HUES48 (cell line): ENCODE data around the gene NELFA.

Experiments
- H3K27ac ChIP-seq: one replicate; pipeline ENCODE4 v1.7.0; 2013; ENCODE audit warnings: low read depth, low read length, inconsistent platforms
- H3K27me3 ChIP-seq: 2 replicates; pipeline ENCODE4 v1.6.1; 2013; ENCODE audit warnings: mild to moderate bottlenecking, low read length; ENCODE audit not compliant: control insufficient read depth, insufficient read depth
- H3K36me3 ChIP-seq: 2 replicates; pipeline ENCODE4 v1.6.1; 2013; ENCODE audit warnings: low read length; ENCODE audit not compliant: control insufficient read depth, insufficient read depth
- H3K4me1 ChIP-seq: 2 replicates; pipeline ENCODE4 v1.6.1; 2013; ENCODE audit warnings: mild to moderate bottlenecking, low read length; ENCODE audit not compliant: control insufficient read depth, insufficient read depth
- H3K4me3 ChIP-seq: 2 replicates; pipeline ENCODE4 v1.5.1; 2013; ENCODE audit warnings: mild to moderate bottlenecking, low read depth, low read length
- H3K9ac ChIP-seq: 2 replicates; pipeline ENCODE4 v1.6.1; 2013; ENCODE audit warnings: mild to moderate bottlenecking, low read depth, low read length, moderate library complexity
- H3K9me3 ChIP-seq: 2 replicates; pipeline ENCODE4 v1.6.1; 2013; ENCODE audit warnings: low read length; ENCODE audit not compliant: control insufficient read depth, insufficient read depth

Gene NELFA

DNA sequence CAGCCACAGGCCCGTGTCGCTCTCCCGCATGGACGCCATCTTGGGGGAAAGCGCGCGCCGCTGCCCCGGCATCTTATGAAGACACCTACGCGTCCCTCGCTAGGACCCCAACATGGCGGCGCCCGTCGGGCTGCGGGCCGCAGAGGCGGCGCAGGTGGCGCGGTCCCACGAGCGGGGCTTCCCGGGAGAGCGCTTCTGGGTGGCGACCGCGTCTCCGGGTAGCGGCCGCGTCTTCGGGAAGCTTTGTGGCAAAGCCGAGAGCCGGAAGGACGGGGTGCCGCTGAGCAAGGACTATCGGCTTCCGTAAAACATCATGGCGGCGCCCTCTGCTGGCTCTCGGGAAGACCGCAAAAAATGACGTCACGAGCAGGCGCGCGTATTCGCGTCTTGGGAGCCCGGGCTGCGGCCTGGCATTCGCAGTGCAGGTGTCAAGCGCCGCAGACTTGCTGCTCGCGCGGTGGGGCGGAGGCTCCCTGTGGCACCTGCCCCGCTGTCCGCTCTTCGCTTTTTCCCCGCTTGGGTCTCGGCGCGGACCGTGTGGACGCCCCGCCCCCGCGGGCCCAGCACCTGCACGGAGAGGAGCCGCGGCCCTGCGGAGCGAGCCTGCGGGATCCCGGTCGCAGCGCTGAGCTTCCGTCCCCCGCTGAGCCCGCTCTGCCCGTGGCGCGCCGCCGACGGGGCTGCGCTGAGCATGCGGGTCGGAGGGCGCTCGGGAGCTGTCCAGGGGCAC, at the start of gene NELFA:
Gene NELFA, minus strand, starts transcription at position 54 of the 730 bp plus-strand sequence. Its CDS starts 15 bp downstream, at position 39.
- peak within 1 kb of the TSS; percentile 99 for H3K27ac ChIP-seq
- H3K27me3 ChIP-seq: peaks cover 6% of the 10 kb centered on the region
- peaks cover 6% of the 10 kb centered on the region; the same call in 1 of the 2 replicates for H3K4me1 ChIP-seq
- peaks cover 17% of the 10 kb centered on the region for H3K36me3 ChIP-seq
- H3K9me3 ChIP-seq: no peaks in the 10 kb centered on the region
- H3K9ac ChIP-seq: peak within 1 kb of the TSS; percentile 99
- H3K4me3 ChIP-seq: peak within 1 kb of the TSS; percentile 98

DNA sequence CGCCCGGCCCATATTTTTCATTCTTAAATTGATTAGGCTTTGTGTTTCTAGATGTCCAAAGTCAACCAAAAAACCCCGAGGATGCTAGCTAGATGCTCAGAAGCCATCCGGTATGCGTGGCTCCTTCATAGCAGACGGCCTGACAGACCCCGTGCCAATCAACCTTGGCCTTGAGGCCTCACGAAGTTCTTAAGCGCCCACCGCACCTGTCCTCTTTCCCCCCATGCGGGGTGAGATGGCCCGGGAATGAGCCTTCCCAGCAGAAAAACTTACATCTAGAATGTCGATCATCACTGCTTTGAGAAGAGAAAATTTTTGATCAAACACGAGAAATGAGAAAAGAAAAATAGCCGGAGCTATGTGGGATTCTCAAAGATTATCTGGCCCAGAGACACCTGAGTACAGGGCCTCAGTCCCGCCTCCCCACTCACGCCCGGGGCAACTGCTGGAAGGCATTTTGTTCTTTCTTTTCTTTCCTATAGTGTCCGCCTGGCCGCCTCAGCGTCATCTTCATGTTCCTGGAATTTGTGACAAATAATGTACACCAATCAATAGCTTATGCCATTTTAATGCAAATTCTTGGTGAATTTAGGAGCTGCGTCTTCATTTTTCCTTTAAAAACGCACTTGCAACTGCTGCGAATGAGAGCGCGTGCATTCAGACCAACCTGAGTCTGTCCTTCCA, 48.8 kb upstream of the NELFA start:
- no peaks in the 10 kb centered on the region for H3K4me1 ChIP-seq
- no peak overlapping the region for H3K4me3 ChIP-seq
- H3K36me3 ChIP-seq: no peaks in the 10 kb centered on the region
- peaks cover 57% of the 10 kb centered on the region for H3K27me3 ChIP-seq
- no peak overlapping the region for H3K9ac ChIP-seq
- H3K9me3 ChIP-seq: no peaks in the 10 kb centered on the region
- H3K27ac ChIP-seq: no peak overlapping the region

DNA sequence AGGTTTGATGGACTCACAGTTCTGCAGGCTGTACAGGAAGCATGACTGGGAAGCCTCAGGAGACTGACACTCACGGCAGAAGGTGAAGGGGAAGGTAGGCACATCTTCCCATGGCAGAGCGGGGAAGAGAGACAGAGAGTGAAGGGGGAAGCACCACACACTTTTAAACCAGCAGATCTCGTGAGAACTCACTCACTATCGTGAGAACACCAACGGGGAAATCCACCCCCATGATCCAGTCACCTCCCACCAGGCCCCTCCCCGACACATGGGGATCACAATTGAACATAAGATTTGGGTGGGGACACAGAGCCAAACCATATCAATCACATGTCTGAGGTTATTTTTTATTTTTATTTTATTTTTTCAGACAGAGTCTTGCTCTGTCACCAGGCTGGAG, 45.4 kb upstream of the NELFA start:
- Histone ChIP-seq H3K27me3 (peaks cover 33% of the 10 kb centered on the region), H3K4me1 (peaks cover 6% of the 10 kb centered on the region), H3K9ac (no peak overlapping the region), H3K36me3 (no peaks in the 10 kb centered on the region), H3K4me3 (no peak overlapping the region), H3K9me3 (no peaks in the 10 kb centered on the region), H3K27ac (no peak overlapping the region)

DNA sequence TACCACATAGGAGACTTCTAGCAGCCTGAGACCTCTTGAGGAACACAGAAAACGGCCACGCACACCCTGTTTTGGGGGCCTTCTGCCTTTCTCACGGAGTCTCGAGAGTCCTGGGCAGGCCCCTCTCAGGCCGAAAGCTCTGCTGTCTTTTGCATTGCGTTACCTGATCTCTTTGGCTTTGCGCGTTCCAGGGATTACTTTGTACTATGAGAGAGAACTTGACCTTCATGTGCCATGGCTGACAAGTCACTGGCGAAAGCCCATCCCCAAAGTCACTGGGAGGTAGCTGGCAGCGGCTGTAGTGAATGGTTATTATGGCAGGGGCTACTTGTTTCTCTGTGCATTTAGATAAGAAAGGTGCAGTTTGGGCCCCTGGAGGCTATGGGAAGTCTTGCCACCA, 42.3 kb upstream of the NELFA start:
- H3K9me3 ChIP-seq: no peaks in the 10 kb centered on the region
- H3K27ac ChIP-seq: no peak overlapping the region
- no peak overlapping the region for H3K4me3 ChIP-seq
- peaks cover 12% of the 10 kb centered on the region for H3K27me3 ChIP-seq
- peaks cover 6% of the 10 kb centered on the region for H3K4me1 ChIP-seq
- H3K9ac ChIP-seq: no peak overlapping the region
- no peaks in the 10 kb centered on the region for H3K36me3 ChIP-seq

DNA sequence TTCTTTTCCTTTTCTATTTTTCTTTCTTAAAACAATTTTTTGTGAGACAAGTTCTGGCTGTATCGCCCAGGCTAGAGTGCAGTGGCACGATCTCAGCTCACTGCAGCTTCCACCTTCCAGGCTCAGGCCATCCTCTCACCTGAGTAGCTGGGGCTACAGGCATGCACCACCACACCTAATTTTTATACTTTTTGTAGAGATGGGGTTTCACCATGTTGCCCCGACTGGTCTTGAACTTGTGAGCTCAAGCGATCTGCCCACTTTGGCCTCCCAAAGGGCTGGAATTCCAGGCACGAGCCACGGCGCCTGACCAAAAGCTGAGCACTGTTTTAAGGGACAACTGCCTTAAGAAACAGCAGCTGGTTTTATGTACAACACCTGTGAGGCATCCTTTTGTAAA, 41.0 kb upstream of the NELFA start:
- Histone ChIP-seq H3K9me3 (no peaks in the 10 kb centered on the region), H3K4me3 (no peak overlapping the region), H3K9ac (no peak overlapping the region), H3K4me1 (peaks cover 6% of the 10 kb centered on the region), H3K36me3 (no peaks in the 10 kb centered on the region), H3K27ac (no peak overlapping the region), H3K27me3 (peaks cover 6% of the 10 kb centered on the region)

DNA sequence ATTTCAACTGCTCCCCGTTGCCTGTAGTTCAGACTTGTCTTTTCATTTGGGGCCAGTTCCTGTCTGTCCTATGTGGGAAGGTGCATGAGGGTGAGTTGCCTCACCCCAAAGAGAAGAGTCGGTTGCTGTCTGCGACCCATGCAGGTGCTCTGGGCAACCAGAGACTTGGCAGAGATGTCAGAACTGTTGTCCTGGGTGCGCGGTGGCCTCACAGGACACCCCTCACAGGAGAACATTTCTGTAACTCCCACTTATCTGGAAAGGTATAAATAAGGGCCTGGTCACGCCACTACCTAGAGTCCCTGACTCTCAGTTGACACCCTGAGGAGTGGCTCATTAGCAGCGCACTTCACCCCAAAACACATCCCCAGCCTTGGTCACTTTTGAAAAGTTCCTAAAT, 40.6 kb upstream of the NELFA start:
- Histone ChIP-seq H3K9ac (no peak overlapping the region), H3K36me3 (no peaks in the 10 kb centered on the region), H3K27me3 (peaks cover 6% of the 10 kb centered on the region), H3K4me3 (no peak overlapping the region), H3K9me3 (no peaks in the 10 kb centered on the region), H3K4me1 (peaks cover 6% of the 10 kb centered on the region), H3K27ac (no peak overlapping the region)

DNA sequence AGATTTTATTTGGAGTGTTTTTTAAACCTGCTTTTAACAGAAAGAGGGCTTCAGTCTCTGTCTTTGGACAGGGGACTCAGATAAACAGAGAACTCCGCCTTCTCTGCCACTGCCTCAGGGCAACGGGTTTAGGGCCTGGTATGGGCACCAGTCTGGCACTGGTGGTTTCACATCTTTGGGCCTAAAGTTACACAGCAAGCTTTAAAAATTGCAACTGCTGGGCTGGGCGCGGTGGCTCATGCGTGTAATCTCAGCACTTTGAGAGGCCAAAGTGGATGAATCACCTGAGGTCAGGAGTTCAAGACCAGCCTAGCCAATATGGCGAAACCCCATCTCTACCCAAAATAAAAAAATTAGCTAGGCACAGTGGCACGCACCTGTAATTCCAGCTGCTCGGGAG, 40.1 kb upstream of the NELFA start:
- no peak overlapping the region for H3K4me3 ChIP-seq
- H3K27ac ChIP-seq: no peak overlapping the region

DNA sequence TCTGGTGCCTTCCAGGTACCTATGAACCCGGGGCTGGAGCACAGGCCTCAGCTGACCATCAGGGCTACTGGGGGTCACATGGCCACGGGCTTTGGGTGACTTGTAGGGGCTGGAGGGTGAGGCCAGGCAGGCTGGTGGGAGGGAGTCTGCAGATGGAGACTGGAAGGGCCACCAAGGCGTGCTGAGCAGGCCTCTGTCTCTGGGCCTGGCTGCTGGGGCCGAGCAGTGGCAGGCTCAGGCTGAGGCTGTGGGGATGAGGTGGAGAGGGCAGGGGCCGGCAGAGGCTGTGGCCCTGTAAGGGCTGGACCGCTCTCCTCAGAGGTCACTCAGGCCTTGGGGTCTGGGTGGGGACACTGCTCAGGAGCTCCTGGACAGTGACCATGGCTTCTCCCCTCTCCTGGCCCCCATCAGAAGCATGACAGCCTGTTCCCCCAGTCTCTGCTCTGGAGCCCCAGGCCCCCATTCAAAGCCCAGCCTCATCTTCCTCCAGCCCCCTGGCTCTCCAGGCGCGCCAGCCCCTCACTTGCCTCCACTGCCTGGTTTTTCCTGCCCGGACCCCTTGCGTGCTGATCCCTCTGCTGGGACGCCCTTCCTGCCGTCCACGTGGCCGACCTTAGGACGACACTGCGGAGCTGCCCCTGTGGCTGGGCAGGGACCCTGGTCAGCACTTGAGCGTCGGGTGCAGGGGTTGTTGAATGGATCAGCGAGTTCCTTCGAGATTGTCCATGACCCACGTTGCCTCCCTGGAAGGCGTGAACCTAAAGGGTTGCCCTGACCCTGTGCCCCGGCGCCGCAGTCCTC, 39.2 kb upstream of the NELFA start:
- Histone ChIP-seq H3K9ac (no peak overlapping the region), H3K36me3 (no peaks in the 10 kb centered on the region), H3K4me3 (no peak overlapping the region), H3K4me1 (peaks cover 6% of the 10 kb centered on the region), H3K9me3 (no peaks in the 10 kb centered on the region), H3K27ac (no peak overlapping the region), H3K27me3 (peaks cover 18% of the 10 kb centered on the region)

More for the DNA sequence above, 40.1 kb upstream of the NELFA start:
- no peak overlapping the region for H3K9ac ChIP-seq
- peaks cover 10% of the 10 kb centered on the region for H3K27me3 ChIP-seq
- no peaks in the 10 kb centered on the region for H3K9me3 ChIP-seq
- H3K4me1 ChIP-seq: peaks cover 6% of the 10 kb centered on the region
- H3K36me3 ChIP-seq: no peaks in the 10 kb centered on the region

DNA sequence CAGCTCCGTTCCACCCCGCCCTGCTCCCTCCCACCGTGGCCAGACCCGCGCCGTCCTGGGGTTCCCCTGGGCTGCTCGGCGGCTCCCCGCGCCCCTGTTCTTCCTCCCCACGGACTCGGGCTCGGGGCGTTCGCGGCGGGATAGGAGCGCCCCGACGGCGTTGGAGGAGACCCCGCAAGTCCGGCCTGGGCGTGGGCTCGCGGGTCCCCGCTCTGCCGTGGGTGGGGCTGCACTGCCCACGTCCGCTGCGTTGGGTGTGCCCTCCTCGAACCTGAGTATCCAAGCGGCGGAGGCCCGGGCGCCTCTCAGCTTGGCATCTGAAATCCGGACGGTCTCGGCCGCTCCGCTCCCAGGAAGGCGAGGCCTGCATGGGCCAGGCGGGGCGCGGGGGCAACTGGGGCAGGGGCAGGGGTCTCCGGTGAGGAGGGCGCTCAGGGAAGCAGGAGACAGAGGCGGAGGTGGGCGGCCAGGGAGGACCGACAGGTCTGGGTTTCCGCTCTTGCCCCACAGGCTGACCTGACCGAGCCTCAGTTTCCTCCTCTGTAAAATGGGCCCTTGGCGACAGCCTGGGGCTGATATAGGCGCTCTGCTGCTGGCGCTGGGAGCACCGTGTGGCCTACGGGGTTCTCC, 38.4 kb upstream of the NELFA start:
- H3K27me3 ChIP-seq: peaks cover 24% of the 10 kb centered on the region
- H3K36me3 ChIP-seq: no peaks in the 10 kb centered on the region
- H3K9me3 ChIP-seq: no peaks in the 10 kb centered on the region
- peaks cover 6% of the 10 kb centered on the region for H3K4me1 ChIP-seq
- no peak overlapping the region for H3K27ac ChIP-seq
- no peak overlapping the region for H3K9ac ChIP-seq
- no peak overlapping the region for H3K4me3 ChIP-seq

DNA sequence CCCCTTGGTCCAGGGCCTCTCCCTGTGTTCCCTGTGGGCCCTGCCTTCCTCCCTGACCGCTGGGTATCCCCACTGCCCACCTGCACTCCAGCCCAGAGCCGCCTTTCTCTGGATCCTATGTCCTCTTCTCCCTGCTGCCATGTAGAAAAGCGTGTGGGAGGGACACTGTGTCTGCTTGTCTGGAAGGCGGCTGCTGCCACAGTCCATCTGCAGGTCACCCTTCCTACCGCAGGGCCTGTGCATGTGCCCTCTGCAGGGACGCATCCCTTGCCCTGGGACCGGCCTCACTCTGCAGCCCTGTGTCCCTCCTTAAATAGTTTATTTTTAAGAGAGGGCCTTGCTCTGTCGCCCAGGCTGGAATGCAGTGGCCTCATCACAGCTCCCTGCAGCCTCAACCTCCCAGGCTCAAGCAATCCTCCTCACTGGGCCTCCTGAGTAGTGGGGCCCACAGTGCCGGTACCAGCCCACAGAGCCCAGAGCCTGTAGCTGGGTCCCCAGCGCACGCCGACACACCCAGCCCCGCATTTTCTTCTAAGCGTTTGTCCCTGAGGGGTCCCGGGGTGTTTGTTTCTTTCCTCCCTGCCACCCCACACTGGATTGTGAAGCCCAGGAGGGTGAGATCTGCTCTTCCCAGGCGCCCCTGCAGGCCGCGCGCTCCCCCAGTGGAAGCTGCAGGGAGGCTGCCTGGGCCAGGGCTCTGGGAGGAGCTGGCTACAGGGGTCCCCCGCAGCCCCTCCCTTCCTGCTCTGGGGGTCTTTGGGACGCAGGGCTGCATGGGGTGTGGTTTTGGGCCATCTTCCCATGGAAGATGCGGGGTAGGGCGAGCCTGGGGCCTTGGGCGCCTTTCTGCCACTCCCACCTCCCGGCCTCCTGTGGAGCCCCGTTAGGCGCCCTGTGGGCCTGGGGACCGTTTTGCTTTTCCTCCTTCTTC, 37.5 kb upstream of the NELFA start:
- Histone ChIP-seq H3K4me3 (no peak overlapping the region), H3K27ac (no peak overlapping the region), H3K9ac (no peak overlapping the region)

More for the DNA sequence above, 37.5 kb upstream of the NELFA start:
- peaks cover 2% of the 10 kb centered on the region for H3K4me1 ChIP-seq
- H3K27me3 ChIP-seq: peaks cover 28% of the 10 kb centered on the region
- H3K9me3 ChIP-seq: no peaks in the 10 kb centered on the region
- no peaks in the 10 kb centered on the region for H3K36me3 ChIP-seq
